Naive thymus-derived CD4-positive, alpha-beta T cell (primary cell): ENCODE results near the gene EIF4G3. TPM values are rescaled to one million over a fixed set of nuclear protein-coding genes. Genes with fewer than 3 reads are reported as not detected.

Experiments used
- ATAC-seq: fragments of 150-1000 bp; cut with Tn5 transposase; 2 replicates; pipeline ENCODE4 v1.10.0; 2021; ENCODE audit warnings: mild to moderate bottlenecking, moderate library complexity
- CTCF ChIA-PET: fragments of 350-600 bp; sonication (Branson Sonifier 250); formaldehyde crosslinking; loops from one replicate; lab custom pipeline; 2021; ENCODE audit warnings: antibody characterized with exemption; lab: Charles Lee
- POLR2A ChIA-PET: fragments of 350-600 bp; sonication (Branson Sonifier 250); formaldehyde crosslinking; loops from one replicate; lab custom pipeline; 2021; ENCODE audit warnings: antibody characterized with exemption, inconsistent platforms; lab: Charles Lee
- DNase-seq, 9 donors: peaks; one replicate each; pipeline versions ENCODE4 v3.0.0 to v3.0.0-alpha.2; 2020 to 2022; ENCODE audit warnings: mixed read lengths in 1 of 9
- H3K27ac ChIP-seq: one replicate; pipeline ENCODE4 v1.7.0; 2013; ENCODE audit warnings: mild to moderate bottlenecking, low read depth, low read length, moderate library complexity
- H3K27me3 ChIP-seq, 2 donors: one replicate each; pipeline ENCODE4 v1.7.0; 2013; ENCODE audit warnings: low read length in 2 of 2, mild to moderate bottlenecking in 2 of 2, moderate library complexity in 2 of 2; ENCODE audit not compliant: control insufficient read depth in 2 of 2, insufficient read depth in 2 of 2
- H3K36me3 ChIP-seq, 3 experiments: 1 replicate in 2 of 3; 2 replicates in 1 of 3; pipeline ENCODE4 v1.7.0; 2013; ENCODE audit warnings: low read length in 3 of 3, mild to moderate bottlenecking in 3 of 3, moderate library complexity in 1 of 3; ENCODE audit not compliant: insufficient read depth in 3 of 3, control insufficient read depth in 2 of 3
- H3K4me1 ChIP-seq, 2 donors: one replicate each; pipeline ENCODE4 v1.7.0; 2013; ENCODE audit warnings: low read length in 2 of 2, mild to moderate bottlenecking in 2 of 2, moderate library complexity in 1 of 2; ENCODE audit not compliant: control insufficient read depth in 2 of 2, insufficient read depth in 2 of 2
- H3K4me3 ChIP-seq: 2 replicates; pipeline ENCODE4 v1.7.0; 2013; ENCODE audit warnings: mild to moderate bottlenecking, low read length
- H3K9me3 ChIP-seq, 3 experiments: 1 replicate in 2 of 3; 2 replicates in 1 of 3; pipeline ENCODE4 v1.7.0; 2013; ENCODE audit warnings: low read length in 3 of 3; ENCODE audit not compliant: control insufficient read depth in 2 of 3
- H3K27ac Mint-ChIP-seq, 9 donors: one replicate each; pipeline ENCODE4 v1.8.0; 2020 to 2022; ENCODE audit warnings: mixed read lengths in 9 of 9, mild to moderate bottlenecking in 8 of 9, moderate library complexity in 5 of 9, inconsistent platforms in 2 of 9
- H3K27me3 Mint-ChIP-seq, 5 donors: one replicate each; pipeline ENCODE4 v1.8.0; 2021 to 2022; ENCODE audit warnings: mixed read lengths in 5 of 5, mild to moderate bottlenecking in 1 of 5
- H3K36me3 Mint-ChIP-seq, 5 donors: one replicate each; pipeline ENCODE4 v1.8.0; 2020 to 2022; ENCODE audit warnings: mixed read lengths in 5 of 5, mild to moderate bottlenecking in 3 of 5, inconsistent platforms in 1 of 5
- H3K4me1 Mint-ChIP-seq, 7 donors: one replicate each; pipeline ENCODE4 v1.8.0; 2020 to 2022; ENCODE audit warnings: mixed read lengths in 7 of 7, mild to moderate bottlenecking in 3 of 7, inconsistent platforms in 1 of 7
- H3K4me3 Mint-ChIP-seq, 10 donors: one replicate each; pipeline ENCODE4 v1.8.0; 2020 to 2022; ENCODE audit warnings: mild to moderate bottlenecking in 10 of 10, mixed read lengths in 10 of 10, moderate library complexity in 6 of 10, inconsistent platforms in 2 of 10
- H3K9me3 Mint-ChIP-seq, 11 donors: one replicate each; pipeline ENCODE4 v1.8.0; 2020 to 2022; ENCODE audit warnings: mixed read lengths in 11 of 11, mild to moderate bottlenecking in 4 of 11, inconsistent platforms in 1 of 11, moderate library complexity in 1 of 11
- intact Hi-C, 2 donors: fragments of 100-400 bp; cut with micrococcal nuclease; formaldehyde crosslinking; loops; one replicate each; pipeline ENCODE4 v1.15.1; 2023
- polyA plus RNA-seq, 2 donors: library from polyadenylated mRNA; unstranded; fragments of 300-500 nt; fragmentation: Illumina TruSeq; gene quantifications; one replicate each; pipeline ENCODE4 v1.2.3, GENCODE V29; 2021
- total RNA-seq, 6 experiments: library from RNA in 5 of 6; stranded (reverse) in 5 of 6; gene quantifications; 1 replicate in 5 of 6; 2 replicates in 1 of 6; pipeline ENCODE4 v1.2.3 and lab custom pipeline; 2021 to 2026

The EIF4G3 gene
- total and polyA plus RNA-seq, 7 experiments from 2014 or later: 3.3 to 46.3 (median 16.4) TPM

GRCh38 chr1:20962576-20963258, 214.0 kb downstream of the EIF4G3 start:
- Mint-ChIP-seq H3K4me3 (no peak overlapping the region), H3K9me3 (no peaks in the 10 kb centered on the region), H3K4me1 (peaks cover 0 to 18% (median 2%) of the 10 kb centered on the region in 7 donors), H3K27ac (no peak overlapping the region), H3K36me3 (peaks cover 0 to 17% (median 8%) of the 10 kb centered on the region in 5 donors), H3K27me3 (no peaks in the 10 kb centered on the region)
- Histone ChIP-seq H3K27ac (no peak overlapping the region), H3K27me3 (no peaks in the 10 kb centered on the region), H3K36me3 (no peaks in the 10 kb centered on the region), H3K4me3 (no peak overlapping the region), H3K9me3 (no peaks in the 10 kb centered on the region), H3K4me1 (no peaks in the 10 kb centered on the region)
- ATAC-seq (no peak), DNase-seq (no peak)
- POLR2A ChIA-PET: no interaction called here
- intact Hi-C loops: no loop called here
- CTCF ChIA-PET: no interaction called here

- H3K27ac Mint-ChIP-seq: no peak overlapping the region
- POLR2A ChIA-PET: no interaction called here
Observed at GRCh38 chr1:20958430-20958829, 218.3 kb downstream of the EIF4G3 start.

GRCh38 chr1:20956272-20956671, 220.4 kb downstream of the EIF4G3 start:
- H3K4me1 Mint-ChIP-seq: peaks cover 0 to 11% (median 0%) of the 10 kb centered on the region in 7 donors
- Histone ChIP-seq H3K36me3 (no peaks in the 10 kb centered on the region), H3K4me3 (no peak overlapping the region), H3K27ac (no peak overlapping the region), H3K27me3 (no peaks in the 10 kb centered on the region), H3K9me3 (no peaks in the 10 kb centered on the region), H3K4me1 (no peaks in the 10 kb centered on the region)
- DNase-seq: no peak
- ChIA-PET POLR2A (no interaction called here), CTCF (no interaction called here)
- peaks cover 3 to 19% (median 11%) of the 10 kb centered on the region in 5 donors for H3K36me3 Mint-ChIP-seq
- H3K4me3 Mint-ChIP-seq: no peak overlapping the region
- no peaks in the 10 kb centered on the region for H3K27me3 Mint-ChIP-seq
- peaks cover 0 to 2% (median 0%) of the 10 kb centered on the region in 11 donors for H3K9me3 Mint-ChIP-seq
- intact Hi-C loops: no loop called here
- ATAC-seq: no peak
- H3K27ac Mint-ChIP-seq: no peak overlapping the region

More at GRCh38 chr1:20958430-20958829, 218.3 kb downstream of the EIF4G3 start:
- Mint-ChIP-seq H3K4me3 (no peak overlapping the region), H3K4me1 (peaks cover 0 to 11% (median 0%) of the 10 kb centered on the region in 7 donors), H3K9me3 (peaks cover 0 to 2% (median 0%) of the 10 kb centered on the region in 11 donors), H3K27me3 (no peaks in the 10 kb centered on the region), H3K36me3 (peaks cover 3 to 16% (median 11%) of the 10 kb centered on the region in 5 donors)
- Histone ChIP-seq H3K36me3 (no peaks in the 10 kb centered on the region), H3K27ac (no peak overlapping the region), H3K9me3 (no peaks in the 10 kb centered on the region), H3K4me3 (no peak overlapping the region), H3K27me3 (no peaks in the 10 kb centered on the region), H3K4me1 (no peaks in the 10 kb centered on the region)
- intact Hi-C loops: no loop called here
- CTCF ChIA-PET: no interaction called here
- DNase-seq: no peak
- ATAC-seq: no peak

GRCh38 chr1:20950679-20951078, 226.0 kb downstream of the EIF4G3 start:
- Histone ChIP-seq H3K4me3 (no peak overlapping the region), H3K9me3 (no peaks in the 10 kb centered on the region), H3K27me3 (no peaks in the 10 kb centered on the region), H3K36me3 (peaks cover 0 to 2% (median 0%) of the 10 kb centered on the region in 3 experiments), H3K4me1 (no peaks in the 10 kb centered on the region), H3K27ac (no peak overlapping the region)
- ChIA-PET POLR2A (no interaction called here), CTCF (no interaction called here)
- ATAC-seq (no peak), DNase-seq (no peak)
- Mint-ChIP-seq H3K4me1 (peaks cover 0 to 7% (median 0%) of the 10 kb centered on the region in 7 donors), H3K9me3 (no peaks in the 10 kb centered on the region), H3K27me3 (no peaks in the 10 kb centered on the region), H3K36me3 (peaks cover 3 to 34% (median 9%) of the 10 kb centered on the region in 5 donors), H3K4me3 (no peak overlapping the region), H3K27ac (no peak overlapping the region)
- intact Hi-C loops: no loop called here

- intact Hi-C loops: no loop called here
- Mint-ChIP-seq H3K36me3 (peaks cover 3 to 35% (median 9%) of the 10 kb centered on the region in 5 donors), H3K27me3 (no peaks in the 10 kb centered on the region), H3K4me1 (peaks cover 0 to 7% (median 0%) of the 10 kb centered on the region in 7 donors), H3K4me3 (no peak overlapping the region), H3K27ac (no peak overlapping the region), H3K9me3 (no peaks in the 10 kb centered on the region)
- POLR2A ChIA-PET: no interaction called here
- CTCF ChIA-PET: no interaction called here
- Histone ChIP-seq H3K4me3 (no peak overlapping the region), H3K27ac (no peak overlapping the region), H3K4me1 (no peaks in the 10 kb centered on the region), H3K36me3 (peaks cover 0 to 4% (median 0%) of the 10 kb centered on the region in 3 experiments), H3K9me3 (no peaks in the 10 kb centered on the region), H3K27me3 (no peaks in the 10 kb centered on the region)
- DNase-seq (no peak), ATAC-seq (no peak)
Observed at GRCh38 chr1:20949871-20950590, 226.7 kb downstream of the EIF4G3 start.

- no peaks in the 10 kb centered on the region for H3K27me3 ChIP-seq
- no peaks in the 10 kb centered on the region for H3K9me3 Mint-ChIP-seq
- peaks cover 0 to 4% (median 0%) of the 10 kb centered on the region in 3 experiments for H3K36me3 ChIP-seq
- no peak for DNase-seq
- H3K4me3 ChIP-seq: no peak overlapping the region
- no peaks in the 10 kb centered on the region for H3K4me1 ChIP-seq
- H3K36me3 Mint-ChIP-seq: peaks cover 2 to 41% (median 5%) of the 10 kb centered on the region in 5 donors
- CTCF ChIA-PET: no interaction called here
- H3K4me3 Mint-ChIP-seq: no peak overlapping the region
- H3K27ac ChIP-seq: no peak overlapping the region
- intact Hi-C loops: no loop called here
- POLR2A ChIA-PET: no interaction called here
- no peaks in the 10 kb centered on the region for H3K9me3 ChIP-seq
- H3K4me1 Mint-ChIP-seq: peaks cover 0 to 6% (median 0%) of the 10 kb centered on the region in 7 donors
- ATAC-seq: no peak
- no peak overlapping the region for H3K27ac Mint-ChIP-seq
- H3K27me3 Mint-ChIP-seq: no peaks in the 10 kb centered on the region
Observed at GRCh38 chr1:20948101-20948500, 228.6 kb downstream of the EIF4G3 start.
